HTR-8/SVneo (cell line): ENCODE results near the gene FBXW7.

ENCODE experiments used
- DNase-seq: peaks from one replicate; pipeline ENCODE4 v3.0.0; 2011; ENCODE audit warnings: low spot score, mixed read lengths; ENCODE audit not compliant: insufficient read length
- FAIRE-seq: peaks from 2 replicates; lab custom pipeline; 2011; peaks lifted over from hg19 to GRCh38; lab: Jason Lieb, UNC

Gene FBXW7

GRCh38 chr4:152480326-152480725 is 55.6 kb downstream of the FBXW7 start:
- FAIRE-seq (no peak), DNase-seq (no peak)

- FAIRE-seq (no peak), DNase-seq (no peak)
Measured at GRCh38 chr4:152479428-152480026, 56.4 kb downstream of the FBXW7 start.

- no peak for FAIRE-seq
- no peak for DNase-seq
Measured at GRCh38 chr4:152478461-152479237, 57.2 kb downstream of the FBXW7 start.

- FAIRE-seq (no peak), DNase-seq (no peak)
Measured at GRCh38 chr4:152476796-152477195, 59.1 kb downstream of the FBXW7 start.

- DNase-seq = no peak
- no peak for FAIRE-seq
Measured at GRCh38 chr4:152471251-152471792, 64.6 kb downstream of the FBXW7 start.

GRCh38 chr4:152468408-152468807 is 67.5 kb downstream of the FBXW7 start:
- FAIRE-seq (no peak), DNase-seq (no peak)

- DNase-seq (no peak), FAIRE-seq (no peak)
Measured at GRCh38 chr4:152467101-152467500, 68.8 kb downstream of the FBXW7 start.

- no peak for FAIRE-seq
- DNase-seq = no peak
Measured at GRCh38 chr4:152464030-152464823, 71.7 kb downstream of the FBXW7 start.

GRCh38 chr4:152463562-152463961 is 72.3 kb downstream of the FBXW7 start:
- no peak for DNase-seq
- FAIRE-seq = no peak

GRCh38 chr4:152462695-152463094 is 73.2 kb downstream of the FBXW7 start:
- DNase-seq = no peak
- no peak for FAIRE-seq

GRCh38 chr4:152462047-152462446 is 73.8 kb downstream of the FBXW7 start:
- no peak for DNase-seq
- no peak for FAIRE-seq

GRCh38 chr4:152460488-152460887 is 75.4 kb downstream of the FBXW7 start:
- DNase-seq = peak; percentile 49

GRCh38 chr4:152459326-152459725 is 76.6 kb downstream of the FBXW7 start:
- DNase-seq = no peak
- no peak for FAIRE-seq

More at GRCh38 chr4:152460488-152460887, 75.4 kb downstream of the FBXW7 start:
- no peak for FAIRE-seq

GRCh38 chr4:152458801-152459302 is 77.0 kb downstream of the FBXW7 start:
- FAIRE-seq (peak; percentile 40), DNase-seq (no peak)

- DNase-seq (no peak), FAIRE-seq (no peak)
Measured at GRCh38 chr4:152456609-152457008, 79.3 kb downstream of the FBXW7 start.

GRCh38 chr4:152455311-152455710 is 80.6 kb downstream of the FBXW7 start:
- no peak for FAIRE-seq
- no peak for DNase-seq

GRCh38 chr4:152454398-152455011 is 81.4 kb downstream of the FBXW7 start:
- peak; percentile 19 for DNase-seq
- FAIRE-seq = no peak

- DNase-seq (no peak), FAIRE-seq (no peak)
Measured at GRCh38 chr4:152451496-152451895, 84.4 kb downstream of the FBXW7 start.

- FAIRE-seq = no peak
- no peak for DNase-seq
Measured at GRCh38 chr4:152448854-152449253, 87.0 kb downstream of the FBXW7 start.

GRCh38 chr4:152448038-152448707 is 87.7 kb downstream of the FBXW7 start:
- FAIRE-seq (no peak), DNase-seq (no peak)
